DOHH2 (cell line): Measurements from ENCODE around the gene DGKZ.

Experiments used
- H3F3A ChIP-seq: fragments of 200-600 bp; sonication (generic), shearing (Covaris generic); 2 replicates; pipeline ENCODE4 v1.6.0; 2016; ENCODE audit warnings: antibody characterized with exemption, mild to moderate bottlenecking; ENCODE audit not compliant: control insufficient read depth, insufficient read depth
- H3K27ac ChIP-seq: fragments of 200-600 bp; sonication (generic); 2 replicates; pipeline ENCODE4 v1.5.1; 2014; ENCODE audit warnings: low read depth, mild to moderate bottlenecking, low read length, moderate library complexity
- H3K27me3 ChIP-seq: fragments of 200-600 bp; sonication (generic); 2 replicates; pipeline ENCODE4 v1.6.1; 2014; ENCODE audit warnings: mild to moderate bottlenecking, low read length, mixed read lengths; ENCODE audit not compliant: control insufficient read depth
- H3K36me3 ChIP-seq: fragments of 200-600 bp; sonication (generic); 2 replicates; pipeline ENCODE4 v1.6.1; 2014; ENCODE audit warnings: mild to moderate bottlenecking, low read length, moderate library complexity, mixed read lengths; ENCODE audit not compliant: control insufficient read depth
- H3K4me1 ChIP-seq: fragments of 200-600 bp; sonication (generic); 2 replicates; pipeline ENCODE4 v1.6.1; 2014; ENCODE audit warnings: mild to moderate bottlenecking, low read length, mixed read lengths; ENCODE audit not compliant: control insufficient read depth
- H3K4me2 ChIP-seq: fragments of 200-600 bp; sonication (generic); 2 replicates; pipeline ENCODE4 v1.6.0; 2014; ENCODE audit warnings: mild to moderate bottlenecking, low read length, moderate library complexity
- H3K4me3 ChIP-seq: fragments of 200-600 bp; sonication (generic); 2 replicates; pipeline ENCODE4 v1.5.1; 2014; ENCODE audit warnings: mild to moderate bottlenecking, low read length, mixed read lengths
- H3K79me2 ChIP-seq: fragments of 200-600 bp; sonication (generic); 2 replicates; pipeline ENCODE4 v1.6.1; 2014; ENCODE audit warnings: mild to moderate bottlenecking, low read length, mixed read lengths; ENCODE audit not compliant: control insufficient read depth
- H3K9me2 ChIP-seq: fragments of 200-600 bp; sonication (generic); replicated peaks from 2 replicates; pipeline ENCODE4 v1.6.1; 2014; ENCODE audit warnings: mild to moderate bottlenecking, low read length, mixed read lengths; ENCODE audit not compliant: control insufficient read depth
- H3K9me3 ChIP-seq: fragments of 200-600 bp; sonication (generic); 2 replicates; pipeline ENCODE4 v1.6.1; 2014; ENCODE audit warnings: antibody characterized with exemption, low read length, mixed read lengths; ENCODE audit not compliant: control insufficient read depth, insufficient read depth
- H4K20me1 ChIP-seq: fragments of 200-600 bp; sonication (generic); 2 replicates; pipeline ENCODE4 v1.6.0; 2014; ENCODE audit warnings: low read depth, mild to moderate bottlenecking, antibody characterized with exemption, low read length, moderate library complexity; ENCODE audit not compliant: control insufficient read depth, insufficient read depth
- EZH2phosphoT487 ChIP-seq: fragments of 200-600 bp; sonication (generic); IDR thresholded peaks from 2 replicates; pipeline ENCODE4 v1.6.1; 2017; ENCODE audit warnings: borderline replicate concordance, mild to moderate bottlenecking, antibody characterized with exemption, low read length, moderate library complexity, mixed read lengths
- TF ChIP-seq, protein P1 (sequence below): fragments of 200-600 bp; sonication (generic); IDR thresholded peaks from one replicate; pipeline ENCODE4 v1.5.1; 2014; ENCODE audit warnings: antibody characterized with exemption, mild to moderate bottlenecking, low read depth, low read length; ENCODE audit not compliant: poor library complexity, severe bottlenecking

The DGKZ gene

DNA sequence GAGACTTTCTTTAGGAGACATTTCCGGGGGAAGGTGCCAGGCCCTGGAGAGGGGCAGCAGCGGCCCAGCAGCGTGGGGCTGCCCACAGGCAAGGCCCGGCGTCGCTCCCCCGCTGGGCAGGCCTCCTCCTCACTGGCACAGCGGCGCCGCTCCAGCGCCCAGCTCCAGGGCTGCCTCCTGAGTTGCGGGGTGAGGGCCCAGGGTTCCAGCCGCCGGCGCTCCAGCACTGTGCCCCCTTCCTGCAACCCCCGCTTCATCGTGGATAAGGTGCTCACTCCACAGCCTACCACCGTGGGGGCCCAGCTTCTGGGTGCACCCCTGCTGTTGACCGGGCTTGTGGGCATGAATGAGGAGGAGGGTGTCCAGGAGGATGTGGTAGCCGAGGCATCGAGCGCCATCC, 19.0 kb downstream of the DGKZ start:
- Histone ChIP-seq H3K27ac (no peak overlapping the region), H3K36me3 (peaks cover 25% of the 10 kb centered on the region), H3K9me3 (no peaks in the 10 kb centered on the region), H3F3A (no peaks in the 10 kb centered on the region), H3K4me3 (no peak overlapping the region), H4K20me1 (peaks cover 6% of the 10 kb centered on the region; the same call in 1 of the 2 replicates), H3K27me3 (no peaks in the 10 kb centered on the region), H3K9me2 (no peaks in the 10 kb centered on the region), H3K4me1 (peaks cover 24% of the 10 kb centered on the region), H3K4me2 (no peak overlapping the region), H3K79me2 (peaks cover 33% of the 10 kb centered on the region)
- no peak for TF ChIP-seq EZH2phosphoT487
- TF ChIP-seq, protein P1, sequence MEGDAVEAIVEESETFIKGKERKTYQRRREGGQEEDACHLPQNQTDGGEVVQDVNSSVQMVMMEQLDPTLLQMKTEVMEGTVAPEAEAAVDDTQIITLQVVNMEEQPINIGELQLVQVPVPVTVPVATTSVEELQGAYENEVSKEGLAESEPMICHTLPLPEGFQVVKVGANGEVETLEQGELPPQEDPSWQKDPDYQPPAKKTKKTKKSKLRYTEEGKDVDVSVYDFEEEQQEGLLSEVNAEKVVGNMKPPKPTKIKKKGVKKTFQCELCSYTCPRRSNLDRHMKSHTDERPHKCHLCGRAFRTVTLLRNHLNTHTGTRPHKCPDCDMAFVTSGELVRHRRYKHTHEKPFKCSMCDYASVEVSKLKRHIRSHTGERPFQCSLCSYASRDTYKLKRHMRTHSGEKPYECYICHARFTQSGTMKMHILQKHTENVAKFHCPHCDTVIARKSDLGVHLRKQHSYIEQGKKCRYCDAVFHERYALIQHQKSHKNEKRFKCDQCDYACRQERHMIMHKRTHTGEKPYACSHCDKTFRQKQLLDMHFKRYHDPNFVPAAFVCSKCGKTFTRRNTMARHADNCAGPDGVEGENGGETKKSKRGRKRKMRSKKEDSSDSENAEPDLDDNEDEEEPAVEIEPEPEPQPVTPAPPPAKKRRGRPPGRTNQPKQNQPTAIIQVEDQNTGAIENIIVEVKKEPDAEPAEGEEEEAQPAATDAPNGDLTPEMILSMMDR, result no peak

DNA sequence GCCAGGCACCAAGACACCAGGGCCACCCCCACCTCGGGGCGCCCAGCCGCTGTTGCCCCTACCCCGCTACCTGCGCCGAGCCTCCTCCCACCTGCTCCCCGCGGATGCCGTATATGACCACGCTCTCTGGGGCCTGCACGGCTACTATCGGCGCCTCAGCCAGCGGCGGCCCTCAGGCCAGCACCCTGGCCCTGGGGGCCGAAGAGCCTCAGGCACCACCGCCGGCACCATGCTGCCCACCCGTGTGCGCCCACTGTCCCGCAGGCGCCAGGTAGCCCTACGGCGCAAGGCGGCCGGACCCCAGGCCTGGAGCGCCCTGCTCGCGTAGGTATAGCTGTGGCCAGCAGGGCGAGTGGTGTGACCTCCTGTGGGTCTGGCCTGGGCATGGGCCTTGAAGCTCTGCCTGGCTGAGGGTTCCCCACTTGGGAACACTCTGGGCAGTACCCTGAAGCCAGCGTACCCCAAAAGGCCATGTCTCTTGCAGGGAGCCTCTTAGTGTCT, 19.4 kb downstream of the DGKZ start:
- H3K36me3 ChIP-seq, result peaks cover 25% of the 10 kb centered on the region
- no peak overlapping the region for H3K4me3 ChIP-seq
- no peaks in the 10 kb centered on the region for H3K9me2 ChIP-seq
- H3K9me3 ChIP-seq, result no peaks in the 10 kb centered on the region
- H3K4me2 ChIP-seq, result no peak overlapping the region
- H4K20me1 ChIP-seq, result peaks cover 6% of the 10 kb centered on the region; the same call in 1 of the 2 replicates
- peaks cover 29% of the 10 kb centered on the region for H3K79me2 ChIP-seq
- no peak for TF ChIP-seq EZH2phosphoT487
- TF ChIP-seq, protein P1, result no peak
- H3K27ac ChIP-seq, result no peak overlapping the region
- H3F3A ChIP-seq, result no peaks in the 10 kb centered on the region
- H3K27me3 ChIP-seq, result no peaks in the 10 kb centered on the region
- H3K4me1 ChIP-seq, result peaks cover 19% of the 10 kb centered on the region

DNA sequence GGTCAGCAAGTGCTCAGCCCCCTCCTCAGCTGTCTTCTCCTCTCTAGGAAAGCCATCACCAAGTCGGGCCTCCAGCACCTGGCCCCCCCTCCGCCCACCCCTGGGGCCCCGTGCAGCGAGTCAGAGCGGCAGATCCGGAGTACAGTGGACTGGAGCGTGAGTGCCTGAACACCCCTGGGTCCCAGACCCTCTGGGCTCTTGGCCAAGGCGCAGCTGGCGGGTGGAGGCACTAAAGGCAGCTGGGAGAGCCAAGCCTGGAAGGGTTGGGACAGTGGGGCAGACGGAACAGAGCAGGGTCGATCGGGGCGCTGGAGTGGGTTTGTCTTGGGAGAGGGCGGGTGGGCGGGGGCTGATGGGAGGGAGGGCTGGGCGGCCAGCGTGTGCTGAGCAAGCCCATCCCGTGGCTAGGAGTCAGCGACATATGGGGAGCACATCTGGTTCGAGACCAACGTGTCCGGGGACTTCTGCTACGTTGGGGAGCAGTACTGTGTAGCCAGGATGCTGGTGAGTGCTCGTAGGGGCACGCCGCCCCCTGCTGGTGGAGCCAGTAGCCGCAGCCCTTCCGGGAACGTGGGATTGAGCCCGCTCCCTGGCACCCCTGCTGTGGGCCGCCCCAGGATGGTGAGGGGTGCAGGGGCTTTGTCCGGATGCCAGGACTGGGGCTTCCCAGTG, 20.1 kb downstream of the DGKZ start:
- Histone ChIP-seq H3K4me2 (no peak overlapping the region), H3F3A (no peaks in the 10 kb centered on the region), H3K4me1 (peaks cover 12% of the 10 kb centered on the region), H3K27ac (no peak overlapping the region), H3K4me3 (no peak overlapping the region), H3K9me3 (no peaks in the 10 kb centered on the region), H3K9me2 (no peaks in the 10 kb centered on the region), H3K36me3 (peaks cover 25% of the 10 kb centered on the region), H3K27me3 (no peaks in the 10 kb centered on the region), H3K79me2 (peaks cover 22% of the 10 kb centered on the region), H4K20me1 (peaks cover 6% of the 10 kb centered on the region; the same call in 1 of the 2 replicates)
- TF ChIP-seq EZH2phosphoT487, result no peak
- TF ChIP-seq, protein P1, result peak; percentile 86
